GM15510 (cell line): ENCODE measurements around the gene CEACAM21.

Source experiments
- POLR2A ChIP-seq: IDR thresholded peaks from 3 replicates; pipeline ENCODE4 v1.6.1; 2011; ENCODE audit warnings: borderline replicate concordance; ENCODE audit not compliant: insufficient read length; ENCODE audit errors: extremely low read depth

The CEACAM21 gene

GRCh38 chr19:41564515-41565378 is 11.2 kb upstream of the CEACAM21 start:
- peak; percentile 12 for TF ChIP-seq POLR2A

GRCh38 chr19:41565379-41565720 is 10.6 kb upstream of the CEACAM21 start:
- TF ChIP-seq POLR2A, result no peak

- TF ChIP-seq POLR2A, result no peak
Observed at GRCh38 chr19:41566001-41566400, 10.0 kb upstream of the CEACAM21 start.

- TF ChIP-seq POLR2A, result no peak
Observed at GRCh38 chr19:41569481-41570150, 6.3 kb upstream of the CEACAM21 start.

- TF ChIP-seq POLR2A, result peak; percentile 7
Observed at GRCh38 chr19:41570179-41570578, 5.8 kb upstream of the CEACAM21 start.

- no peak for TF ChIP-seq POLR2A
Observed at GRCh38 chr19:41570639-41571112, 5.3 kb upstream of the CEACAM21 start.

GRCh38 chr19:41577144-41577830 is 1.3 kb downstream of the CEACAM21 start:
- no peak for TF ChIP-seq POLR2A

GRCh38 chr19:41577833-41578232 is 1.9 kb downstream of the CEACAM21 start:
- no peak for TF ChIP-seq POLR2A

GRCh38 chr19:41578886-41579285 is 2.9 kb downstream of the CEACAM21 start:
- no peak for TF ChIP-seq POLR2A

GRCh38 chr19:41584260-41584810 is 8.4 kb downstream of the CEACAM21 start:
- no peak for TF ChIP-seq POLR2A

- no peak for TF ChIP-seq POLR2A
Observed at GRCh38 chr19:41584931-41585330, 9.0 kb downstream of the CEACAM21 start.

GRCh38 chr19:41586064-41586463 is 10.1 kb downstream of the CEACAM21 start:
- TF ChIP-seq POLR2A, result no peak

- TF ChIP-seq POLR2A, result no peak
Observed at GRCh38 chr19:41587101-41587837, 11.3 kb downstream of the CEACAM21 start.

GRCh38 chr19:41587838-41588210 is 11.9 kb downstream of the CEACAM21 start:
- TF ChIP-seq POLR2A, result no peak
